ENCODE results near the gene TRIM23.
"Not testable (repeated sequence)": the region's sequence is repeated elsewhere in the genome, so short reads cannot be mapped to it uniquely, and the experiment has no call there.

Gene TRIM23

GRCh38 chr5:65624571-65625555 lies 730 bp upstream of the TRIM23 start, which contains the start of the genes SHLD3 and TRAPPC13:
TSS of gene SHLD3 (plus strand) at chr5:65625027. CDS start at chr5:65629588, 4,561 bp downstream.
TSS of gene TRAPPC13 (plus strand) at chr5:65625027. CDS start at chr5:65625061, 34 bp downstream.
- Histone ChIP-seq H3K27me3 (ENCODE audit: control insufficient read depth, insufficient read depth, low read length) (no peaks in the 10 kb centered on the region), H3K36me3 (ENCODE audit: control insufficient read depth, insufficient read depth, low read length) (peaks cover 3% of the 10 kb centered on the region), H3K4me1 (ENCODE audit: control insufficient read depth, insufficient read depth, low read length) (no peaks in the 10 kb centered on the region), H3K9me3 (ENCODE audit: control insufficient read depth, insufficient read depth, low read length) (no peaks in the 10 kb centered on the region), H3K9ac (ENCODE audit: low read depth, low read length) (peak within 1 kb of the TSS; percentile 90), H3K4me3 (ENCODE audit: low read depth, low read length) (peak within 1 kb of the TSS; percentile 100)

- H3K4me1 ChIP-seq (ENCODE audit: control insufficient read depth, insufficient read depth, low read length), result no peaks in the 10 kb centered on the region
Observed at GRCh38 chr5:65623482-65623881, 651 bp downstream of the TRIM23 start.

GRCh38 chr5:65621961-65622360 lies 2.2 kb downstream of the TRIM23 start:
- not testable (repeated sequence) for H3K9me3 ChIP-seq (ENCODE audit: control insufficient read depth, insufficient read depth, low read length); H3K4me3 ChIP-seq (ENCODE audit: low read depth, low read length); H3K27me3 ChIP-seq (ENCODE audit: control insufficient read depth, insufficient read depth, low read length); H3K9ac ChIP-seq (ENCODE audit: low read depth, low read length); H3K36me3 ChIP-seq (ENCODE audit: control insufficient read depth, insufficient read depth, low read length); H3K4me1 ChIP-seq (ENCODE audit: control insufficient read depth, insufficient read depth, low read length)

More at GRCh38 chr5:65623482-65623881, 651 bp downstream of the TRIM23 start:
- Histone ChIP-seq H3K36me3 (ENCODE audit: control insufficient read depth, insufficient read depth, low read length) (no peaks in the 10 kb centered on the region), H3K27me3 (ENCODE audit: control insufficient read depth, insufficient read depth, low read length) (no peaks in the 10 kb centered on the region), H3K4me3 (ENCODE audit: low read depth, low read length) (peak overlapping the region; percentile 100), H3K9ac (ENCODE audit: low read depth, low read length) (no peak overlapping the region), H3K9me3 (ENCODE audit: control insufficient read depth, insufficient read depth, low read length) (no peaks in the 10 kb centered on the region)

- no peaks in the 10 kb centered on the region for H3K36me3 ChIP-seq (ENCODE audit: control insufficient read depth, insufficient read depth, low read length)
- no peaks in the 10 kb centered on the region for H3K27me3 ChIP-seq (ENCODE audit: control insufficient read depth, insufficient read depth, low read length)
- no peak overlapping the region for H3K9ac ChIP-seq (ENCODE audit: low read depth, low read length)
- no peak overlapping the region for H3K4me3 ChIP-seq (ENCODE audit: low read depth, low read length)
- no peaks in the 10 kb centered on the region for H3K4me1 ChIP-seq (ENCODE audit: control insufficient read depth, insufficient read depth, low read length)
- no peaks in the 10 kb centered on the region for H3K9me3 ChIP-seq (ENCODE audit: control insufficient read depth, insufficient read depth, low read length)
Observed at GRCh38 chr5:65620021-65620420, 4.1 kb downstream of the TRIM23 start.

- no peaks in the 10 kb centered on the region for H3K9me3 ChIP-seq (ENCODE audit: control insufficient read depth, insufficient read depth, low read length)
- no peaks in the 10 kb centered on the region for H3K36me3 ChIP-seq (ENCODE audit: control insufficient read depth, insufficient read depth, low read length)
- no peak overlapping the region for H3K9ac ChIP-seq (ENCODE audit: low read depth, low read length)
- no peak overlapping the region for H3K4me3 ChIP-seq (ENCODE audit: low read depth, low read length)
- no peaks in the 10 kb centered on the region for H3K4me1 ChIP-seq (ENCODE audit: control insufficient read depth, insufficient read depth, low read length)
- H3K27me3 ChIP-seq (ENCODE audit: control insufficient read depth, insufficient read depth, low read length), result no peaks in the 10 kb centered on the region
Observed at GRCh38 chr5:65612298-65612907, 11.7 kb downstream of the TRIM23 start.

- no peak overlapping the region for H3K4me3 ChIP-seq (ENCODE audit: low read depth, low read length)
- no peaks in the 10 kb centered on the region for H3K9me3 ChIP-seq (ENCODE audit: control insufficient read depth, insufficient read depth, low read length)
- no peaks in the 10 kb centered on the region for H3K27me3 ChIP-seq (ENCODE audit: control insufficient read depth, insufficient read depth, low read length)
- H3K9ac ChIP-seq (ENCODE audit: low read depth, low read length), result no peak overlapping the region
- H3K4me1 ChIP-seq (ENCODE audit: control insufficient read depth, insufficient read depth, low read length), result no peaks in the 10 kb centered on the region
- no peaks in the 10 kb centered on the region for H3K36me3 ChIP-seq (ENCODE audit: control insufficient read depth, insufficient read depth, low read length)
Observed at GRCh38 chr5:65611524-65611923, 12.6 kb downstream of the TRIM23 start.

GRCh38 chr5:65601761-65602160 lies 22.4 kb downstream of the TRIM23 start:
- not testable (repeated sequence) for H3K9me3 ChIP-seq (ENCODE audit: control insufficient read depth, insufficient read depth, low read length); H3K9ac ChIP-seq (ENCODE audit: low read depth, low read length); H3K4me3 ChIP-seq (ENCODE audit: low read depth, low read length); H3K27me3 ChIP-seq (ENCODE audit: control insufficient read depth, insufficient read depth, low read length); H3K4me1 ChIP-seq (ENCODE audit: control insufficient read depth, insufficient read depth, low read length); H3K36me3 ChIP-seq (ENCODE audit: control insufficient read depth, insufficient read depth, low read length)

- H3K36me3 ChIP-seq (ENCODE audit: control insufficient read depth, insufficient read depth, low read length), result no peaks in the 10 kb centered on the region
- no peak overlapping the region for H3K9ac ChIP-seq (ENCODE audit: low read depth, low read length)
Observed at GRCh38 chr5:65588694-65589093, 35.4 kb downstream of the TRIM23 start.

GRCh38 chr5:65577141-65577540 lies 47.0 kb downstream of the TRIM23 start:
- Histone ChIP-seq H3K4me3 (ENCODE audit: low read depth, low read length) (no peak overlapping the region), H3K27me3 (ENCODE audit: control insufficient read depth, insufficient read depth, low read length) (no peaks in the 10 kb centered on the region), H3K36me3 (ENCODE audit: control insufficient read depth, insufficient read depth, low read length) (no peaks in the 10 kb centered on the region), H3K4me1 (ENCODE audit: control insufficient read depth, insufficient read depth, low read length) (no peaks in the 10 kb centered on the region), H3K9ac (ENCODE audit: low read depth, low read length) (no peak overlapping the region), H3K9me3 (ENCODE audit: control insufficient read depth, insufficient read depth, low read length) (no peaks in the 10 kb centered on the region)

More at GRCh38 chr5:65588694-65589093, 35.4 kb downstream of the TRIM23 start:
- H3K27me3 ChIP-seq (ENCODE audit: control insufficient read depth, insufficient read depth, low read length), result no peaks in the 10 kb centered on the region
- no peaks in the 10 kb centered on the region for H3K9me3 ChIP-seq (ENCODE audit: control insufficient read depth, insufficient read depth, low read length)
- no peaks in the 10 kb centered on the region for H3K4me1 ChIP-seq (ENCODE audit: control insufficient read depth, insufficient read depth, low read length)
- no peak overlapping the region for H3K4me3 ChIP-seq (ENCODE audit: low read depth, low read length)

- Histone ChIP-seq H3K4me3 (ENCODE audit: low read depth, low read length) (no peak overlapping the region), H3K36me3 (ENCODE audit: control insufficient read depth, insufficient read depth, low read length) (no peaks in the 10 kb centered on the region), H3K27me3 (ENCODE audit: control insufficient read depth, insufficient read depth, low read length) (no peaks in the 10 kb centered on the region), H3K9ac (ENCODE audit: low read depth, low read length) (no peak overlapping the region), H3K4me1 (ENCODE audit: control insufficient read depth, insufficient read depth, low read length) (no peaks in the 10 kb centered on the region), H3K9me3 (ENCODE audit: control insufficient read depth, insufficient read depth, low read length) (no peaks in the 10 kb centered on the region)
Observed at GRCh38 chr5:65570598-65571226, 53.4 kb downstream of the TRIM23 start.

- Histone ChIP-seq H3K4me3 (ENCODE audit: low read depth, low read length) (no peak overlapping the region), H3K4me1 (ENCODE audit: control insufficient read depth, insufficient read depth, low read length) (no peaks in the 10 kb centered on the region), H3K27me3 (ENCODE audit: control insufficient read depth, insufficient read depth, low read length) (no peaks in the 10 kb centered on the region), H3K9ac (ENCODE audit: low read depth, low read length) (no peak overlapping the region), H3K36me3 (ENCODE audit: control insufficient read depth, insufficient read depth, low read length) (no peaks in the 10 kb centered on the region), H3K9me3 (ENCODE audit: control insufficient read depth, insufficient read depth, low read length) (no peaks in the 10 kb centered on the region)
Observed at GRCh38 chr5:65566505-65566904, 57.6 kb downstream of the TRIM23 start.

Measured in iPS-15b (cell line).